Adrenal gland (tissue), 5 donors: ENCODE data around the gene SPEG.

Source experiments
- POLR2A ChIP-seq, 2 donors: fragments of 450-650 bp; IDR thresholded peaks; one replicate each; pipeline ENCODE4 v1.6.1; 2017; ENCODE audit warnings: antibody characterized with exemption in 2 of 2, mild to moderate bottlenecking in 2 of 2, moderate library complexity in 1 of 2
- TF ChIP-seq, protein P1 (sequence below), 6 experiments: fragments of 450-650 bp in 4 of 6; fragments of 200-600 bp in 2 of 6; sonication (generic) in 1 of 6; IDR thresholded peaks; 1 replicate in 5 of 6; 2 replicates in 1 of 6; pipeline versions ENCODE4 v1.5.1 to v1.8.0; 2016 to 2021; ENCODE audit warnings: antibody characterized with exemption in 6 of 6, mild to moderate bottlenecking in 2 of 6, moderate library complexity in 1 of 6
- donor health status: DM: no; HTN: no; CAD: no.

GRCh38 chr2:219532378-219532649, 97.7 kb downstream of the SPEG start:
- TF ChIP-seq, protein P1, sequence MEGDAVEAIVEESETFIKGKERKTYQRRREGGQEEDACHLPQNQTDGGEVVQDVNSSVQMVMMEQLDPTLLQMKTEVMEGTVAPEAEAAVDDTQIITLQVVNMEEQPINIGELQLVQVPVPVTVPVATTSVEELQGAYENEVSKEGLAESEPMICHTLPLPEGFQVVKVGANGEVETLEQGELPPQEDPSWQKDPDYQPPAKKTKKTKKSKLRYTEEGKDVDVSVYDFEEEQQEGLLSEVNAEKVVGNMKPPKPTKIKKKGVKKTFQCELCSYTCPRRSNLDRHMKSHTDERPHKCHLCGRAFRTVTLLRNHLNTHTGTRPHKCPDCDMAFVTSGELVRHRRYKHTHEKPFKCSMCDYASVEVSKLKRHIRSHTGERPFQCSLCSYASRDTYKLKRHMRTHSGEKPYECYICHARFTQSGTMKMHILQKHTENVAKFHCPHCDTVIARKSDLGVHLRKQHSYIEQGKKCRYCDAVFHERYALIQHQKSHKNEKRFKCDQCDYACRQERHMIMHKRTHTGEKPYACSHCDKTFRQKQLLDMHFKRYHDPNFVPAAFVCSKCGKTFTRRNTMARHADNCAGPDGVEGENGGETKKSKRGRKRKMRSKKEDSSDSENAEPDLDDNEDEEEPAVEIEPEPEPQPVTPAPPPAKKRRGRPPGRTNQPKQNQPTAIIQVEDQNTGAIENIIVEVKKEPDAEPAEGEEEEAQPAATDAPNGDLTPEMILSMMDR (IDR thresholded peaks at IDR 0.05) = no peak
- no peak for TF ChIP-seq POLR2A (IDR thresholded peaks at IDR 0.05)
